HG02759 (cell line): ENCODE data around the gene DBX2.
"Not testable (repeated sequence)": the region's sequence is repeated elsewhere in the genome, so short reads cannot be mapped to it uniquely, and the experiment has no call there.

ENCODE experiments used
- ATAC-seq: cut with Tn5 transposase; IDR thresholded peaks from one replicate; pipeline ENCODE4 v1.9.1; 2021; ENCODE audit warnings: mild to moderate bottlenecking, moderate library complexity; ENCODE audit not compliant: unreplicated experiment

DBX2 gene

GRCh38 chr12:45012749-45013148 lies 38.1 kb downstream of the DBX2 start:
- ATAC-seq = no peak

- no peak for ATAC-seq
Measured at GRCh38 chr12:45010059-45010458, 40.8 kb downstream of the DBX2 start.

GRCh38 chr12:45008211-45008610 lies 42.7 kb downstream of the DBX2 start:
- no peak for ATAC-seq

- ATAC-seq = no peak
Measured at GRCh38 chr12:44999355-44999754, 51.5 kb downstream of the DBX2 start.

- no peak for ATAC-seq
Measured at GRCh38 chr12:44993161-44993560, 57.7 kb downstream of the DBX2 start.

GRCh38 chr12:44984863-44985262 lies 66.0 kb downstream of the DBX2 start:
- ATAC-seq = not testable (repeated sequence)

- ATAC-seq = no peak
Measured at GRCh38 chr12:44979918-44980317, 71.0 kb downstream of the DBX2 start.

- no peak for ATAC-seq
Measured at GRCh38 chr12:44976246-44976645, 74.7 kb downstream of the DBX2 start.

- peak; percentile 86 for ATAC-seq
Measured at GRCh38 chr12:44972746-44973421, 78.0 kb downstream of the DBX2 start.

GRCh38 chr12:44968965-44969364 lies 81.9 kb downstream of the DBX2 start:
- no peak for ATAC-seq
